HG02840 (cell line): ENCODE data around the gene ELMO1.
A peak's percentile ranks its signal among the peaks of the same experiment; 100 is the strongest.

Source experiments
- ATAC-seq: cut with Tn5 transposase; IDR thresholded peaks from one replicate; pipeline ENCODE4 v1.9.1; 2021; ENCODE audit warnings: mild to moderate bottlenecking, moderate library complexity, moderate number of reproducible peaks; ENCODE audit not compliant: unreplicated experiment, low FRiP score

The ELMO1 gene

GRCh38 chr7:37448636-37449361 lies at the start of gene ELMO1:
ELMO1 (minus strand) TSS chr7:37448864; CDS start chr7:37342690, 106,174 bp downstream.
- peak; percentile 94 for ATAC-seq

- no peak for ATAC-seq
These were observed 48.9 kb upstream of the ELMO1 start for GRCh38 chr7:37497576-37497975.

GRCh38 chr7:37495574-37496184 lies 47.0 kb upstream of the ELMO1 start:
- no peak for ATAC-seq

GRCh38 chr7:37494926-37495325 lies 46.3 kb upstream of the ELMO1 start:
- ATAC-seq = no peak

- ATAC-seq = no peak
These were observed 45.1 kb upstream of the ELMO1 start for GRCh38 chr7:37493810-37494209.

GRCh38 chr7:37493123-37493522 lies 44.5 kb upstream of the ELMO1 start:
- ATAC-seq = no peak

- no peak for ATAC-seq
These were observed 43.4 kb upstream of the ELMO1 start for GRCh38 chr7:37491919-37492694.

GRCh38 chr7:37489703-37490102 lies 41.0 kb upstream of the ELMO1 start:
- no peak for ATAC-seq

- ATAC-seq = no peak
These were observed 39.6 kb upstream of the ELMO1 start for GRCh38 chr7:37488163-37488764.

GRCh38 chr7:37484426-37485073 lies 35.9 kb upstream of the ELMO1 start:
- no peak for ATAC-seq

GRCh38 chr7:37483627-37484026 lies 35.0 kb upstream of the ELMO1 start:
- no peak for ATAC-seq

GRCh38 chr7:37482953-37483352 lies 34.3 kb upstream of the ELMO1 start:
- no peak for ATAC-seq

GRCh38 chr7:37482505-37482904 lies 33.8 kb upstream of the ELMO1 start:
- no peak for ATAC-seq

- no peak for ATAC-seq
These were observed 33.1 kb upstream of the ELMO1 start for GRCh38 chr7:37481722-37482288.

- ATAC-seq = no peak
These were observed 32.5 kb upstream of the ELMO1 start for GRCh38 chr7:37481154-37481553.

- no peak for ATAC-seq
These were observed 31.7 kb upstream of the ELMO1 start for GRCh38 chr7:37480041-37481031.

- no peak for ATAC-seq
These were observed 28.3 kb upstream of the ELMO1 start for GRCh38 chr7:37476881-37477450.

- no peak for ATAC-seq
These were observed 27.8 kb upstream of the ELMO1 start for GRCh38 chr7:37476428-37476827.

- no peak for ATAC-seq
These were observed 27.0 kb upstream of the ELMO1 start for GRCh38 chr7:37475646-37476045.
